ENCODE data around the gene ARID4B.
A peak's percentile ranks its signal among the peaks of the same experiment; 100 is the strongest.

ARID4B gene

DNA sequence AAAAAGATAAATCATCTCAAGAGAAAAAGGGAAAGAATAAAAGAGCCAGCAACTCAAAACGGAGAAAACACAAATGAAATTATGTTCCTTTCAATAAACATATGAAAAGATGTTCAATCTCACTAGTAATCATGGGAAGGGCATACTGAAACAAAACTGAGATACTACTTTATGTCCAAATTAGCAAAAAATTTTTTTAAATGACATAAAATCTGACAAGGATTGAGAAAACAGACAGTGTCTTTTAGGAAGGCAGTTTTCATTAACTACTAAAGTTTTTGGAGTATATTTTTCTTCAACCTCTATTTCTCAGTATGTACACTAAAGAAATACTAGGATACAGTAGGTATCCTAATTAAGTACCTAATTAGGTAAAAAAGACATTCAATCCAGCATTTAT is 73.3 kb downstream of the ARID4B start:
- TF ChIP-seq, protein P1, sequence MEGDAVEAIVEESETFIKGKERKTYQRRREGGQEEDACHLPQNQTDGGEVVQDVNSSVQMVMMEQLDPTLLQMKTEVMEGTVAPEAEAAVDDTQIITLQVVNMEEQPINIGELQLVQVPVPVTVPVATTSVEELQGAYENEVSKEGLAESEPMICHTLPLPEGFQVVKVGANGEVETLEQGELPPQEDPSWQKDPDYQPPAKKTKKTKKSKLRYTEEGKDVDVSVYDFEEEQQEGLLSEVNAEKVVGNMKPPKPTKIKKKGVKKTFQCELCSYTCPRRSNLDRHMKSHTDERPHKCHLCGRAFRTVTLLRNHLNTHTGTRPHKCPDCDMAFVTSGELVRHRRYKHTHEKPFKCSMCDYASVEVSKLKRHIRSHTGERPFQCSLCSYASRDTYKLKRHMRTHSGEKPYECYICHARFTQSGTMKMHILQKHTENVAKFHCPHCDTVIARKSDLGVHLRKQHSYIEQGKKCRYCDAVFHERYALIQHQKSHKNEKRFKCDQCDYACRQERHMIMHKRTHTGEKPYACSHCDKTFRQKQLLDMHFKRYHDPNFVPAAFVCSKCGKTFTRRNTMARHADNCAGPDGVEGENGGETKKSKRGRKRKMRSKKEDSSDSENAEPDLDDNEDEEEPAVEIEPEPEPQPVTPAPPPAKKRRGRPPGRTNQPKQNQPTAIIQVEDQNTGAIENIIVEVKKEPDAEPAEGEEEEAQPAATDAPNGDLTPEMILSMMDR (IDR thresholded peaks at IDR 0.05; ENCODE audit: low read depth, low read length) = no peak
- Histone ChIP-seq H3K9me3 (ENCODE audit: severe bottlenecking) (no peaks in the 10 kb centered on the region), H3K36me3 (peaks cover 39% of the 10 kb centered on the region), H3K27ac (no peak overlapping the region), H3K27me3 (ENCODE audit: insufficient read depth, low read depth, severe bottlenecking) (no peaks in the 10 kb centered on the region), H3K4me3 (ENCODE audit: low read depth, low read length) (no peak overlapping the region)
- no peak for DNase-seq

DNA sequence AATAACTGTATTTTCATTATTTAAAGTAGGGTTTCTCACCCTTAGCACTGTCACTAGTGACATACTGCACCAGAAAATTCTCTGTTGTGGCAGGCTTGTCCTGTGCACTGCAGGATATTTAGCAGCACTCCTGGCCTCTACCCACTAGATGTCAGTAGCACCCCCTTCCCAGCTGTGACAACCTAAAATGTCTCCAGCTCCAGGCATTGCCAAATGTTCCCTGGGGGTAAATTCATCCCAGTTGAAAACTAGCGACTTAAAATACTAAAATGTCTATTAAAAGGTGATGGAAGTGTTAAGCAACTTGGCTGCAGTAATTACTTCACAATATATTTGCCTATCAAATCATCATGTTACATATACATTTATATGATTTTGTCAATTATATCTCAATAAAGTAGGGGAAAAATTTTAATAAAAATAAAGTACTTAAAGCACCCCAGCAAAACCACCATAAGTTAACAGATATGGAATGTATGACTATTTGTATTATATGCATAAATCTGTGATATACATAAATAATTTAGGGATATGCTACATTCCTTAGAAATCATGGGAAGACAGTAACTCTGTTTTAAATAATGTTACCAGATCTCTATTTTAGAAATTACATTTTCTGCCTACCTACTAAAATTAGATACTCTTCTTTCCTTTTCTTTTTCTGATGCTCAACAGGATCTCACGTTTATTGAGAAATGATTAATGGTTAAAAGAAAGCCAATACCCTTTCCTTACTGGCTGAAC is 74.6 kb downstream of the ARID4B start:
- H3K27me3 ChIP-seq (ENCODE audit: insufficient read depth, low read depth, severe bottlenecking) = no peaks in the 10 kb centered on the region
- DNase-seq = peak; percentile 86

DNA sequence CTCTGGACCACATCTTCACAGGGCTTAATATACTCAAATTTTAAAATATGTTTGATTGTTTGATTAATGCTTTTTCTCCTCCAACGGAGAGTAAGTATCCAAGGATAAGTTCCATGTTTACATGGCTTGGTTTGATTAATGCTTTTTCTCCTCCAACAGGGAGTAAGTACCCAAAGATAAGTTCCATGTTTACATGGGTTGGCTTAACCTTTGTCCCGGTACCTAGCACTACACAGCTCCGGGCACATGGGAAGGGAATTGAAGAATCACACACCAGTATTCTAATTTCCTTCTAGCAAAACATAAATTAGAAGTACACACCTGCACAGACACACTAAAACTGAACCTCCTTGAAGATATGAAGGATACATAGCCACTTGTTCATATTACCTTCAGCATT is 77.5 kb downstream of the ARID4B start:
- TF ChIP-seq, protein P1 (IDR thresholded peaks at IDR 0.05; ENCODE audit: low read depth, low read length) = no peak
- H3K36me3 ChIP-seq = peaks cover 43% of the 10 kb centered on the region
- no peak overlapping the region for H3K27ac ChIP-seq
- no peak for DNase-seq
- no peaks in the 10 kb centered on the region for H3K9me3 ChIP-seq (ENCODE audit: severe bottlenecking)
- H3K4me3 ChIP-seq (ENCODE audit: low read depth, low read length) = no peak overlapping the region
- H3K27me3 ChIP-seq (ENCODE audit: insufficient read depth, low read depth, severe bottlenecking) = no peaks in the 10 kb centered on the region

More for the DNA sequence above, 74.6 kb downstream of the ARID4B start:
- peaks cover 37% of the 10 kb centered on the region for H3K36me3 ChIP-seq
- no peak overlapping the region for H3K27ac ChIP-seq
- TF ChIP-seq, protein P1 (IDR thresholded peaks at IDR 0.05; ENCODE audit: low read depth, low read length) = peak; percentile 97
- H3K9me3 ChIP-seq (ENCODE audit: severe bottlenecking) = no peaks in the 10 kb centered on the region
- no peak overlapping the region for H3K4me3 ChIP-seq (ENCODE audit: low read depth, low read length)

DNA sequence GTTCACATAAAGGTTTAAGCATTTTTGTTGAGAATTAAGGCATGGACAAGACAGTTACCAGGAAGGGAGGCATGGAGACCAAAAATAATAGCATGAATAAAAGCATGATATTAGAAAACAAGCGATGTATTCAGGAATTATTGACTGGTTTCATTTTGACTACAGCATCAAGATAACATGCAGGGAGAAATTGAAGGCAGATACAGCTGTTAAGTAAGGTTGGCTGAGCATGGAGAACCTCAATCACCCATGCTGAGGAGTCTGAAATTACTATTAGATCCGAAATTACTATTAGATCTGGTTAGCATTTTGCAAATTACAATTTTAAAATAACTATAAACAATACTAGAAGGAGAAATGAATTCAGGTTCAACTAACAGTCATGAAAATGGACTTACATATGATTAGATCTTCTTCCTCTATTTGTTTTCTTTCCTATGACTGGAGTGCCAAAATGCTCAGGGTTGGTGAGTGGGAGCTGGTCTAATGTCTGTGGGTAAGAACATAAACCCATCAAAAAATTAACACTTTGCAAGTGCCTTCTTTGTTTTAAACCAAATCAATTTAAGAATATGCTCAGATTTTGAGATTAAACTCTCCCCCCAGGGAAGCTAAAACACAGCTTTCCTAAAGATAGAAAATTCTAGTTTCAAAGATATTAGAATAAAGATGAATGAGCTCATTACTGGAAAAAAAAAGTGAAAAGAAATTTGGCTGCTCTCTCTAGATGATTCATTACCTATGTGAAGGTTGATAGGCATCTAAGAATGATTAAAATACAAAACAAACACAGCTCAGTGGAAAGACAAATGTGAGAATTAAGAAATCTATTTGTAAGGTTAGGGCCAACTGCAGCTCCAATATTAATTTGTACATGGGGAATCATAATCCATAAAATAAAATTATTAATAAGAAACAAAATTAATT is 81.7 kb downstream of the ARID4B start:
- H3K36me3 ChIP-seq = peaks cover 45% of the 10 kb centered on the region
- no peak for DNase-seq

DNA sequence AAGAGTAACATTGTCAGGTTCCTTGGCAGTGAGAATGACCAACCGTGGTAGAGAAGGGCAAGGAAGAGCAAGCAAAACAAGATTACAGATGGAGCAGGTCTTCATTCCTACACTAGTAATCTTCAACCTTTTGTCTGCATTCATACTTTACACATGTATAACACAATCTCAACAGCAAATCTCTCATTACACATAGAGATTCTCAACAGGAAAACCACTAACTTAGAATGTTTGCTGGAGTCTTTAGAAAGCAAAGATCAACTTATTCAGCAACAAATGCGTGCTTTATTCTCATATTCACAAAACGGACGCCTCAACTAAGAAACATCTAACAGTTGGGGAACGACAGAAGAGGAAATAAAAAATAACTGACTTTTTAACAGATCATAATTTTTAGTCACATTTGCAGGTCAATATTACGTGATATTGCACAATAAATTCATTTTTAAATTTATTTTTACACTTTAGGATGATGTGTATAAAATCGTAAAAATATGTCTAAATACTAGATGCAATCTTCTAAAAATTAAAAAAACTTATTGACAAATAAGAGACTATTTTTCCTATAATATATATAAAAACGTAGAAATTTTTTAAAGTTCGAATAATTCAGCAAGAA is 82.9 kb downstream of the ARID4B start:
- H3K4me3 ChIP-seq (ENCODE audit: low read depth, low read length) = no peak overlapping the region
- H3K36me3 ChIP-seq = peaks cover 41% of the 10 kb centered on the region

More for the DNA sequence above, 81.7 kb downstream of the ARID4B start:
- no peak overlapping the region for H3K4me3 ChIP-seq (ENCODE audit: low read depth, low read length)
- no peak overlapping the region for H3K27ac ChIP-seq
- TF ChIP-seq, protein P1 (IDR thresholded peaks at IDR 0.05; ENCODE audit: low read depth, low read length) = no peak
- H3K9me3 ChIP-seq (ENCODE audit: severe bottlenecking) = no peaks in the 10 kb centered on the region
- H3K27me3 ChIP-seq (ENCODE audit: insufficient read depth, low read depth, severe bottlenecking) = no peaks in the 10 kb centered on the region

More for the DNA sequence above, 82.9 kb downstream of the ARID4B start:
- Histone ChIP-seq H3K27ac (no peak overlapping the region), H3K9me3 (ENCODE audit: severe bottlenecking) (no peaks in the 10 kb centered on the region), H3K27me3 (ENCODE audit: insufficient read depth, low read depth, severe bottlenecking) (no peaks in the 10 kb centered on the region)
- DNase-seq = no peak
- TF ChIP-seq, protein P1 (IDR thresholded peaks at IDR 0.05; ENCODE audit: low read depth, low read length) = no peak

All from WERI-Rb-1 (cell line).